SJSA1 (cell line): ENCODE measurements around the gene KLRK1. TPM values are rescaled to one million over a fixed set of nuclear protein-coding genes. Genes with fewer than 3 reads are reported as not detected.
"Not testable (repeated sequence)": the region's sequence is repeated elsewhere in the genome, so short reads cannot be mapped to it uniquely, and the experiment has no call there.

ENCODE experiments used
- DNase-seq, 2 experiments: peaks; one replicate each; pipeline ENCODE4 v3.0.0-alpha.2; 2015 to 2020; ENCODE audit warnings: low spot score in 2 of 2, low read depth in 1 of 2
- H3K27ac ChIP-seq: fragments of 250-450 bp; sonication (Bioruptor Pico); 2 replicates; pipeline ENCODE4 v1.5.1; 2020; ENCODE audit warnings: mild to moderate bottlenecking, moderate library complexity
- H3K27me3 ChIP-seq: fragments of 250-450 bp; sonication (Bioruptor Pico); replicated peaks from 2 replicates; pipeline ENCODE4 v1.5.1; 2020; ENCODE audit warnings: mild to moderate bottlenecking, moderate library complexity
- H3K36me3 ChIP-seq: fragments of 250-450 bp; sonication (Bioruptor Pico); 2 replicates; pipeline ENCODE4 v1.5.1; 2020; ENCODE audit warnings: mild to moderate bottlenecking
- H3K4me1 ChIP-seq: fragments of 250-450 bp; sonication (Bioruptor Pico); replicated peaks from 2 replicates; pipeline ENCODE4 v1.6.1; 2021; ENCODE audit warnings: mild to moderate bottlenecking
- H3K4me3 ChIP-seq: fragments of 250-450 bp; sonication (Bioruptor Pico); 2 replicates; pipeline ENCODE4 v1.5.1; 2020; ENCODE audit warnings: mild to moderate bottlenecking
- H3K9me3 ChIP-seq: fragments of 250-450 bp; sonication (Bioruptor Pico); replicated peaks from 2 replicates; pipeline ENCODE4 v1.5.1; 2020; ENCODE audit warnings: mild to moderate bottlenecking
- total RNA-seq: library from RNA; depleted of rRNA; stranded (reverse); fragments of >200 nt; shearing (Covaris generic); gene quantifications from 2 replicates; pipeline ENCODE4 v1.2.3, GENCODE V29; 2014

KLRK1 gene
- total RNA-seq, 1 experiment from 2014 or later: not detected

DNA sequence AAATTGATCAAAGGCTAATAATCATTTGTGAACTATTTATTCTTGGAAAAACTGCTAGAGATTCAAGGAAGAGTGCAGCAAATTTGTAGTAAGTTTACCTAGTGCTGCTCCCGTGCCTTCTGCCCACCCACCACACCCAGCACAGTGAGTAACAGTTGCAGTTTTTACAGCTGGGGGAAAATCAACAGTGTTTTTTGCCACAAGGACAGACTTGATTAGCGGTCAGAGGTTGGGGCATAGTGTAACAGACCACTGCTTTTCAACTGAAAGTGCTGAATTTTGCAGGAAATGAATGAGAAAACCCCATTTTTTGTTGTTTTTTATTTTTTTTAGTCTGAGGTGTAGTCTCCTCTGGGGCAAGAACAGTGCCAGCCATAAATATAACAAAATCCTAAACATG, 7.5 kb upstream of the KLRK1 start:
- no peak overlapping the region for H3K27ac ChIP-seq
- H3K27me3 ChIP-seq: no peaks in the 10 kb centered on the region
- H3K9me3 ChIP-seq: no peaks in the 10 kb centered on the region
- peak in 1 of 2 experiments; percentile 23 for DNase-seq
- peak overlapping the region; percentile 29 for H3K4me3 ChIP-seq
- H3K4me1 ChIP-seq: peaks cover 25% of the 10 kb centered on the region
- H3K36me3 ChIP-seq: no peaks in the 10 kb centered on the region

DNA sequence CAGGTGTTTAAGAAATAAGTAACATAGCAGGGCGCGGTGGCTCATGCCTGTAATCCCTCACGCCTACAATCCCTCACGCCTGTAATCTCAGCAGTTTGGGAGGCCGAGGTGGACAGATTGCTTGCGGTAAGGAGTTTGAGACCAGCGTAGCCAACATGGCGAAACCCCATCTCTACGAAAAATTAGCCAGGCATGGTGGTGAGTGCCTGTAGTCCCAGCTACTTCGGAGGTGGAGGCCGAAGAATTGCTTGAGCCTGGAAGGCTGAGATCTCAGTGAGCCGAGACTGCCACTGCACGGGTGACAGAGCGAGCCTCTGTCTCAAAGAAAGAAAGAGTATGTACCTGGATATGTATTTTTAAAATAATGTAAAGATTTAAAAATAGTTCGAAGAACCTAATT, 6.3 kb upstream of the KLRK1 start:
- Histone ChIP-seq H3K4me3 (peak overlapping the region; percentile 29), H3K4me1 (peaks cover 25% of the 10 kb centered on the region), H3K27ac (peak overlapping the region; percentile 93)
- not testable (repeated sequence) for DNase-seq, H3K36me3 ChIP-seq, H3K27me3 ChIP-seq, H3K9me3 ChIP-seq

DNA sequence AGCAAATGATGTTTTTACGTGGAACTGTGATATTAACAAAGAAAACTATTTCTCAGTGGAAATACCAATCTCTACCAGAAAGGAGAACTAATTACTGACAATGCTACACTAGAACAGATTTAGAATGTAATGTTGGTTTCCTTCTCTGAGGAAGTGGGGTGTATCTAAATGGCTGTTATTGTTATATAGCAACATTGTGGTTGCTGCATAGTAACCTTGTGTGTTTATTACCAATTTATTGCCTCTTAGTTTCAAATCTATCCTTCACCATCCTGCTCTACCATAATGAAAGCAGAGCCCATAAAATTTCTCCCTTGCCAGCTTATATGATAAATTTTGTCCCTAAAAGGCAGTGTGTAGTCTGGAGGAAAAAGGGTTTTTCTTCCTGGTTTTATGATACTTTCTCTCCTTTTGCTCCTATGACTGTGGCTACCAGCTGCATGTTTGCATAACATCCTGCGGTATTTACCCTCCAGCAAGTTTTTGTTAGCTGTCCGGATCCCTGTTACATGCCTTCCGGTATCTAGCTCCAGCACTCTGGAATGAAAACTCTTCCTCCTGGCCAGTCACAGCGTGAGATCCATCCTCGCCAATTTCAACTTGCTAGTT, 5.7 kb upstream of the KLRK1 start:
- Histone ChIP-seq H3K27ac (peak overlapping the region; percentile 93), H3K4me3 (peak overlapping the region; percentile 29), H3K9me3 (no peaks in the 10 kb centered on the region), H3K36me3 (no peaks in the 10 kb centered on the region), H3K4me1 (peaks cover 25% of the 10 kb centered on the region), H3K27me3 (no peaks in the 10 kb centered on the region)
- peak; percentile 84 to 88 for DNase-seq

DNA sequence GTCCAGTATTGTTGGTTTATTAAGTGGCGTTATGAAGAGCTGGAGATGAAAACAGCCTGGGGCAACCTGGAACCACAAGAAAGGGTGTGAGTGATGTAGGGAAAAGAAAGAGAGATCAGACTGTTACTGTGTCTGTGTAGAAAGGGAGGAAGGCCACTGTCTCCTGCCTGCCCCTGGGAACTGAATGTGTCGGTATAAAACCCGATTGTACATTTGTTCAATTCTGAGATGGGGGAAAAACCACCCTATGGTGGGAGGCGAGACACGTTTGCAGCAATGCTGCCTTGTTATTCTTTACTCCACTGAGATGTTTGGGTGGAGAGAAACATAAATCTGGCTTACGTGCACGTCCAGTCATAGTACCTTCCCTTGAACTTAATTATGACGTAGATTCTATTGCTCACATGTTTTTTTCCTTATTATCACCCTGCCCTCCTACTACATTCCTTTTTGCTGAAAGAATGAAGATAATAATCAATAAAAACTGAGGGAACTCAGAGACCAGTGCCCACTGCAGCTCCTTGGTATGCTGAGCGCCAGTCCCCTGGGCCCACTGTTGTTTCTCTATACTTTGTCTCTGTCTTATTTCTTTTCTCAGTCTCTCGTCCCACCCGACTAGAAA, 4.8 kb upstream of the KLRK1 start:
- H3K27me3 ChIP-seq, H3K9me3 ChIP-seq, DNase-seq, H3K4me3 ChIP-seq, H3K36me3 ChIP-seq: not testable (repeated sequence)
- Histone ChIP-seq H3K4me1 (peaks cover 25% of the 10 kb centered on the region), H3K27ac (peak overlapping the region; percentile 93)

DNA sequence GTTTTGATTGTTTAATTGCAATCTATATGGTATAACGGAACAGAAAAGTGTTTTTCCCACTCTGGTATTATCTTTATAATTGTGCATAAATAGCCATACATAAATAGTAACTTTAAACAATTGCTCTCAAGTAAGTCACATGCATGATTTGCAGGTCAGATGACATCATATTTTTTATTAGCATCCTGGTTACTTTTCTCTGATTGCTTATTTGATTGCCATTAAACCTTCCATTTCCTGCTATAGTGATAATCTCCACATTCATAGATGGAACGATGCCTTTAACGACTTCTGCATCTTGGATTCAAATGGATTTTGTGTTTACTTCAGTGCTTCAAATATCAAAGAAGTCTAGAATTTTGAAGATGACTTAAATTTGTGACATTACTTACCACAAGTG, 3.5 kb upstream of the KLRK1 start:
- no peaks in the 10 kb centered on the region for H3K36me3 ChIP-seq
- no peaks in the 10 kb centered on the region for H3K27me3 ChIP-seq
- no peak overlapping the region for H3K27ac ChIP-seq
- H3K9me3 ChIP-seq: no peaks in the 10 kb centered on the region
- H3K4me3 ChIP-seq: no peak overlapping the region
- H3K4me1 ChIP-seq: peaks cover 25% of the 10 kb centered on the region
- DNase-seq: no peak

DNA sequence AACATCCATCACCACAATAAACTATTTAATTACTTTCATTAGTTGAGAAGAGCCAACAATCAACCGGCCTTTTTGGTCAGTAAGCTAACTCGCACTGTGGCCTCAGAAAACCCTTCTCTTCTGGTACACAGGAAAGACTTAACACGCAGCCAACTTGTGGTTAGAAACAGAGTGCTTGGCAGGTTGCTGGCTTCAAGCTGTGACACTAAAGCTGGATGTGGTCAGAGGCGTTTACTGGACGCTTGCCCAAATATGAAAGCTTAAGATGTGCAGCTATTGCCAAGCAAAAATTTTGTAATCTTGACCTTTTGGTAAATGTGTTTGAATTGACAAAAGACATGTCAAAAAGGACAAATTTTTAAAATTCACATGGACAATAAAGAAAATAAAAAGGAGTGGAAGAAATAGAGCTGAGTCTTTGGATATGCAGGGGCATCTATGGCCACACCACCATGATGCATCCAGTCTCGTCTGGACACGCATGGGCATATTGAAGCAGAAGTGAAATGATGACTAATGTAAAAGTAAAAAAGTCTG, 2.6 kb upstream of the KLRK1 start:
- no peak overlapping the region for H3K4me3 ChIP-seq
- DNase-seq: peak in 1 of 2 experiments; percentile 20
- no peaks in the 10 kb centered on the region for H3K9me3 ChIP-seq
- H3K36me3 ChIP-seq: no peaks in the 10 kb centered on the region
- H3K4me1 ChIP-seq: peaks cover 21% of the 10 kb centered on the region
- no peaks in the 10 kb centered on the region for H3K27me3 ChIP-seq
- no peak overlapping the region for H3K27ac ChIP-seq

DNA sequence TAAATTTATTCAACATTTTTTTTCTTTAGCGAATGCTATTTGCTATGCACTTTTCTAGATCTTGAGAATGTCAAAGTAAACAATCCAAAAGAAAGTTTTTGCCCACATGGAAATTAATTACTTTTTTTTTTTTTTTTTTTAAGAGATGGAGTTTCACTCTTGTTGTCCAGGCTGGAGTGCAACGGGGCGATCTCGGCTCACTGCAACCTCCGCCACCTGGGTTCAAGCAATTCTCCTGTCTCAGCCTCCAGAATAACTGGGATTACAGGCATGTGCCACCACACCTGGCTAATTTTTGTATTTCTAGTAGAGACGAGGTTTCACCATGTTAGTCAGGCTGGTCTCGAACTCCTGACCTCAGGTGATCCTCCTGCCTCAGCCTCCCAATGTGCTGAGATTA, 1.1 kb upstream of the KLRK1 start:
- H3K4me1 ChIP-seq: peaks cover 14% of the 10 kb centered on the region
- not testable (repeated sequence) for DNase-seq, H3K27me3 ChIP-seq, H3K9me3 ChIP-seq, H3K27ac ChIP-seq, H3K4me3 ChIP-seq, H3K36me3 ChIP-seq

DNA sequence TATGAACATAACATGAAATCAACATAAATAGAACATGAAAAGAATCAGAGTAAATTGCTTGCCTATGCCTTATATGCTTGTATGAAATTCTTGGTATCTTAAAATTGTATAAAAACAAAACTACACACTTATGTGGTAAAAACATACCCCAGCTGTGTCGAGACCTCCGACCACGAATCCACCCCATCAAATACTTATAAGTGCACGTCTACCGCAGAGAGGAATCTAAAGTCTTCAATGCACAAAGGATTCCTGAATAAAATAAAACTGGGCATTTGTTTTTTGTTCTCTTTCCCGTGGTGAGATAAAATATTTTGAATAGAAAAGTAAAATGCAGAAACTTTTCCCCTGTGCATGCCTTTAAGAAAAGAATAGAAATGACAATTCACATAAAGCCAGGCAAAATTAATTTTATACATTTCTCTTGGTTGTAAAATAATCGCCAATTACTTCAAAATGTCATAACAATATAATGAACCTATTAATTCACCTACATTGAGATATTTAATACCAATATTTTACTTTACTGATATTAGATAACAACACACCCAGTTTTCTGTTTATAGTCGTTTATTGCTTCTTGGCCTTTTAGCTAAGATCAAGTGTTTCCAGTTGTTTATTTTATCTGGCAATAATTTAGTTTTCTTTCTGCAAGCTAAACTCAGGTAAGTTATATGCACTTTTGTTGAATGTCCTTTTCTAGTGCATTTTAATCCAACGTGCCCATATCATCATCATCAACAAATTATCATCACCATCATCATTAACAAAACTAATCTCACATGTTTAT, 1.0 kb downstream of the KLRK1 start:
- Histone ChIP-seq H3K27me3 (no peaks in the 10 kb centered on the region), H3K27ac (no peak overlapping the region), H3K9me3 (no peaks in the 10 kb centered on the region), H3K4me3 (no peak overlapping the region), H3K36me3 (no peaks in the 10 kb centered on the region), H3K4me1 (peaks cover 11% of the 10 kb centered on the region)
- DNase-seq: no peak

DNA sequence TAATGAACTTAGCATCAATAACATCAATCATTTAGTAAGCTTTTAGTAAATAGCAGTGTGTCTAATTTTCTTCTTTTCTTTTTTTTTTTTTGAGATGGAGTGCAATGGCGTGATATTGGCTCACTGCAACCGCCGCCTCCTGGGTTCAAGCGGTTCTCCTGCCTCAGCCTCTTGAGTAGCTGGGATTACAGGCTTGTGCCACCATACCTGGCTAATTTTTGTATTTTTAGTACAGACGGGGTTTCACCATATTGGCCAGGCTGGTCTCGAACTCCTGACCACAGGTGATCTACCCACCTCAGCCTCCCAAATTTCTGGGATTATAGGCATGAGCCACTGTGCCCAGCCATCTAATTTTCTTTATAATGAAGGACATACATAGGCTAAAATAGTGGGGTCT, 2.3 kb downstream of the KLRK1 start:
- H3K4me3 ChIP-seq, H3K9me3 ChIP-seq, DNase-seq, H3K36me3 ChIP-seq, H3K27ac ChIP-seq, H3K27me3 ChIP-seq: not testable (repeated sequence)
- peaks cover 11% of the 10 kb centered on the region for H3K4me1 ChIP-seq

DNA sequence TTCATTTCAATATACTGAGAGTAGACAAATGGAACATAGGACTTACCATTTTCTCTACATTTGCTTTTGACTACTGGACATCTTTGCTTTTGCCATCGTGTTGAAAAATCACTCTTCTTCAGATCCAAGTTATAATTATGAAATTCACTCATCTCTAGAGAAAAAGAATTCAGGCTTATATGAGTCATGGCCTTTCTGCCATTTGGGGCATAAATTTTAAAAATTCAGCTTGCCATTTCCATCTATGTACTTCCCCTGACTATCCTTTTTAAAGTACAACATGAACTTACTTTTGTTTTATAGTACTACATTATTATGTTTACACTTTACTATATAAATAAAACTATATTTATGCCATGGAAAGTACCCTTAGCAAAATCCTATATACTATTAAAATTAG, 3.0 kb downstream of the KLRK1 start:
- Histone ChIP-seq H3K4me1 (peaks cover 11% of the 10 kb centered on the region), H3K4me3 (no peak overlapping the region), H3K27ac (no peak overlapping the region), H3K36me3 (no peaks in the 10 kb centered on the region), H3K9me3 (no peaks in the 10 kb centered on the region), H3K27me3 (no peaks in the 10 kb centered on the region)
- DNase-seq: no peak

DNA sequence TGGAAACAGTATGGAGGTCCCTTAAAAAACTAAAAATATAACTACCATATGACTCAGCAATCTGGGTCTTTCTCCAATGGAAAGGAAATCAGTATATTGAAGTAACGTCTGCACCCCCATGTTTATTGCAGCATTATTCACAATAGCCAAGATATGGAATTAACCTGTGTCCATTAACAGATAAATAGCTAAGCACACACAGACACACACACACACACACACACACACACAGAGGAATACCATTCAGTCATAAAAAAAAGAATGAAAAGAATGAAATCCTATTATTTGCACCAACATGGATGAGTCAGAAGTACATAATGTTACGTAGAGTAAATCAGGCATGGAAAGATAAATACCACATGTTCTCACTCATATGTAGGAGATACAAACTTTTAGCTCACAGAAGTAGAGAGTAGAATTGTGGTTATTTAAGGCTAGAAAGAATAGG, 4.7 kb downstream of the KLRK1 start:
- peaks cover 11% of the 10 kb centered on the region for H3K4me1 ChIP-seq
- no peaks in the 10 kb centered on the region for H3K9me3 ChIP-seq
- no peak overlapping the region for H3K4me3 ChIP-seq
- no peaks in the 10 kb centered on the region for H3K27me3 ChIP-seq
- DNase-seq: peak in 1 of 2 experiments; percentile 89
- peak overlapping the region; percentile 12 for H3K27ac ChIP-seq
- no peaks in the 10 kb centered on the region for H3K36me3 ChIP-seq

DNA sequence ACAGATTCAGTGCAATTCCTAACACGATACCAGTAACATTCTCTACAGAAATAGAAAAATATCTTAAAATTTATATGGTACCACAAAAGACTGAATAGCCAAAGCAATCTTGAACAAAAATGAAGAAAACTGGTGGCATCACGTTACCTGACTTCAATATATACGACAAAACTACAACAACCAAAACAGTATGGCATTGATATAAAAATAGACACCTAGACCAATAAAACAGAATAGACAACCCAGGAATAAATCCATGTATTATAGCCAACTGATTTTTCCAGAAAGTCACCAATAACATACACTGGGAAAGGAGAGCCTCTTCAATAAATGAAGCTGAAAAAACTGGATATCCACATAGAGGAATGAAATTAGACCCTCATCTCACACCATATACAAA, 5.7 kb downstream of the KLRK1 start:
- Histone ChIP-seq H3K27ac (no peak overlapping the region), H3K4me3 (no peak overlapping the region), H3K36me3 (no peaks in the 10 kb centered on the region), H3K27me3 (no peaks in the 10 kb centered on the region), H3K4me1 (peaks cover 11% of the 10 kb centered on the region), H3K9me3 (no peaks in the 10 kb centered on the region)
- DNase-seq: no peak

DNA sequence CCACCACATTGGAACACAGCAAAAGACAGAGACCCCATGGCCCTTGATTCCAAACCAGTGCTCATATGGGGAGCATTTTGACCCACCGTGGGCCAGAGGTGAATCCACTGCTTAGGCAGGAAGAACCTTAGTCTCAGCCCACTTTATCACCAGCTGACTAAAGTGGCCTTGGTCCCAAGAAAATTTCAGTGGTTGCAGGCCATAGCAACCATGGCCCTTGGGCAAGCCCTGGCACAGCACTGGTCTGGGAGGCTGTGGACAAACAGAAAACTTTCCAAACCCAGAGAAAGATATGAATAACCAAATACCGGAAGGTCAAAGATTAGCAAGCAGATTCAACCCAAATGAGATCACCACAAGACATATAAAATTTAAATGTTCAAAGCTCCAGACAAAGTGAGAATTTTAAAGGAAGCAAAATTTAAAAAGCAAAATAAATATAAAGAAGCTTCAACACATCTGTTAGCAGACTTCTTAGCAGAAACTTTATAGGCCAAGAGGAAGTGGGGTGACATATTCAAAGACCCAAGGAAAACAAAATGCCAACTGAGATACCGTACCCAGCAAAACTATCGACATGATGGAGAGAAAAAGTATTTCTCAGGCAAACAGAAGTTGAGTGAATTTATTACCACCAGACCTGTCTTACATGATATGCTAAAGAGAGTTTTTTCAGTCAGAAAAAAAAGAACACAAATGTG, 7.8 kb downstream of the KLRK1 start:
- H3K27me3 ChIP-seq: no peaks in the 10 kb centered on the region
- peaks cover 11% of the 10 kb centered on the region for H3K4me1 ChIP-seq
- H3K4me3 ChIP-seq: no peak overlapping the region
- H3K36me3 ChIP-seq: no peaks in the 10 kb centered on the region
- no peak overlapping the region for H3K27ac ChIP-seq
- no peak for DNase-seq
- H3K9me3 ChIP-seq: no peaks in the 10 kb centered on the region
